SK-N-SH (cell line): ENCODE results near the gene IL17REL.

Source experiments
- CTCF ChIP-seq: fragments of 200-600 bp; sonication (generic); IDR thresholded peaks from 2 replicates; pipeline ENCODE4 v1.6.1; 2017; ENCODE audit warnings: antibody characterized with exemption, mild to moderate bottlenecking, moderate library complexity
- FOXJ3 ChIP-seq: sonication (generic); formaldehyde crosslinking; IDR thresholded peaks from 2 replicates; pipeline ENCODE4 v1.5.1; 2020; ENCODE audit warnings: mild to moderate bottlenecking, missing genetic modification reagents
- GABPA ChIP-seq: IDR thresholded peaks from 2 replicates; pipeline ENCODE4 v1.4.0; 2012; ENCODE audit warnings: low read depth, mild to moderate bottlenecking
- JUND ChIP-seq: IDR thresholded peaks from 2 replicates; pipeline ENCODE4 v1.4.0; 2012
- POLR2AphosphoS5 ChIP-seq: IDR thresholded peaks from 2 replicates; pipeline ENCODE4 v1.6.1; 2012; ENCODE audit warnings: low read depth, low read length
- RAD21 ChIP-seq: IDR thresholded peaks from 2 replicates; pipeline ENCODE4 v1.6.1; 2012; ENCODE audit warnings: mild to moderate bottlenecking, low read length
- RFX5 ChIP-seq: IDR thresholded peaks from 2 replicates; pipeline ENCODE4 v1.6.1; 2012; ENCODE audit warnings: mild to moderate bottlenecking, improper control_type of control experiment, low read length
- RXRA ChIP-seq: IDR thresholded peaks from 2 replicates; pipeline ENCODE4 v1.4.0; 2012; ENCODE audit warnings: low read depth, mild to moderate bottlenecking, borderline replicate concordance
- TAF1 ChIP-seq: IDR thresholded peaks from 2 replicates; pipeline ENCODE4 v1.6.1; 2012; ENCODE audit warnings: low read depth, mild to moderate bottlenecking, low read length, moderate library complexity, borderline replicate concordance
- TCF12 ChIP-seq: IDR thresholded peaks from 2 replicates; pipeline ENCODE4 v1.4.0; 2012
- YY1 ChIP-seq: IDR thresholded peaks from 2 replicates; pipeline ENCODE4 v1.4.0; 2012; ENCODE audit warnings: low read depth, mild to moderate bottlenecking

- TF ChIP-seq CTCF (no peak), RAD21 (no peak), TAF1 (no peak), JUND (no peak), POLR2AphosphoS5 (no peak), TCF12 (no peak), RXRA (no peak), RFX5 (no peak), FOXJ3 (CRISPR knock-in tag) (no peak), GABPA (no peak), YY1 (no peak)
Observed at GRCh38 chr22:50019316-50019715, 6.8 kb upstream of the IL17REL start.
